Keratinocyte (primary cell): ENCODE data around the gene GAL3ST2. TPM values are rescaled to one million over a fixed set of nuclear protein-coding genes. Genes with fewer than 3 reads are reported as not detected.

Experiments used
- DNase-seq: peaks from one replicate; pipeline ENCODE4 v3.0.0-alpha.2; 2011; ENCODE audit warnings: low read depth, missing footprints, low spot score
- FAIRE-seq: peaks from 2 replicates; lab custom pipeline; 2011; peaks lifted over from hg19 to GRCh38; lab: Jason Lieb, UNC
- H2AFZ ChIP-seq: 2 replicates; pipeline ENCODE4 v1.6.0; 2012; ENCODE audit warnings: low read length, control low read depth, inconsistent platforms; ENCODE audit not compliant: control insufficient read depth
- H3K27ac ChIP-seq: 2 replicates; pipeline ENCODE4 v1.5.1; 2011; ENCODE audit warnings: low read length; ENCODE audit not compliant: control insufficient read depth, insufficient read depth
- H3K27me3 ChIP-seq: 3 replicates; pipeline ENCODE4 v1.6.0; 2011; ENCODE audit warnings: low read length; ENCODE audit not compliant: control insufficient read depth, insufficient read depth; ENCODE audit errors: extremely low read depth
- H3K36me3 ChIP-seq, 2 experiments: 2 replicates in 1 of 2; 3 replicates in 1 of 2; pipeline ENCODE4 v1.5.1; 2011; ENCODE audit warnings: low read length in 2 of 2, mild to moderate bottlenecking in 1 of 2; ENCODE audit not compliant: control insufficient read depth in 2 of 2, insufficient read depth in 2 of 2; ENCODE audit errors: extremely low read depth in 1 of 2
- H3K4me1 ChIP-seq: 3 replicates; pipeline ENCODE4 v1.5.1; 2011; ENCODE audit warnings: low read length; ENCODE audit not compliant: control insufficient read depth, insufficient read depth; ENCODE audit errors: extremely low read depth
- H3K4me2 ChIP-seq: 3 replicates; pipeline ENCODE4 v1.6.0; 2011; ENCODE audit warnings: low read depth, low read length; ENCODE audit not compliant: control insufficient read depth, insufficient read depth; ENCODE audit errors: extremely low read depth
- H3K4me3 ChIP-seq, 3 experiments: fragments of 200-600 bp in 1 of 3; sonication (generic) in 1 of 3; 2 replicates in 2 of 3; 3 replicates in 1 of 3; pipeline ENCODE4 v1.5.1; 2011 to 2016; ENCODE audit warnings: low read length in 3 of 3, mild to moderate bottlenecking in 3 of 3, control low read depth in 2 of 3, inconsistent platforms in 1 of 3, low read depth in 1 of 3, mixed read lengths in 1 of 3, mixed run types in 1 of 3, moderate library complexity in 1 of 3; ENCODE audit not compliant: control insufficient read depth in 2 of 3, insufficient read depth in 2 of 3; ENCODE audit errors: extremely low read depth in 1 of 3
- H3K79me2 ChIP-seq: 2 replicates; pipeline ENCODE4 v1.6.0; 2012; ENCODE audit warnings: low read length; ENCODE audit not compliant: control insufficient read depth, insufficient read depth
- H3K9ac ChIP-seq: 3 replicates; pipeline ENCODE4 v1.6.0; 2011; ENCODE audit warnings: low read length; ENCODE audit not compliant: control insufficient read depth, insufficient read depth; ENCODE audit errors: extremely low read depth
- H3K9me1 ChIP-seq: 3 replicates; pipeline ENCODE4 v1.6.0; 2011; ENCODE audit warnings: low read length; ENCODE audit not compliant: control insufficient read depth, insufficient read depth; ENCODE audit errors: extremely low read depth
- H3K9me3 ChIP-seq: 2 replicates; pipeline ENCODE4 v1.5.1; 2012; ENCODE audit warnings: low read depth, low read length; ENCODE audit not compliant: control insufficient read depth
- H4K20me1 ChIP-seq: 3 replicates; pipeline ENCODE4 v1.6.0; 2011; ENCODE audit warnings: low read length; ENCODE audit not compliant: control insufficient read depth, insufficient read depth; ENCODE audit errors: extremely low read depth
- EZH2 ChIP-seq: IDR thresholded peaks from one replicate; pipeline ENCODE4 v1.6.1; 2012; ENCODE audit warnings: inconsistent platforms, mild to moderate bottlenecking, low read length, moderate library complexity
- dilution Hi-C: fragments of 300-500 bp; cut with MboI; formaldehyde crosslinking; loops from one replicate; pipeline ENCODE4 v1.7.0; 2020; ENCODE audit warnings: low sequenced_read_pairs; ENCODE audit not compliant: extremely low pct_ligation_motif_present
- polyA plus RNA-seq, 5 experiments: library from polyadenylated mRNA; depleted of rRNA in 3 of 5; stranded (reverse) in 3 of 5; stranded (forward) in 1 of 5; unstranded in 1 of 5; fragments of >200 nt; gene quantifications; 1 replicate in 1 of 5; 2 replicates in 3 of 5; 3 replicates in 1 of 5; pipeline versions ENCODE4 v1.2.1 to v1.2.3, GENCODE V29; 2011 to 2012; ENCODE audit warnings: missing spikeins in 2 of 5, low read depth in 1 of 5, low replicate concordance in 1 of 5
- TF ChIP-seq, protein P1 (sequence below), 3 experiments: IDR thresholded peaks in 1 of 3; conservative IDR thresholded peaks in 1 of 3; optimal IDR thresholded peaks in 1 of 3; 2 replicates in 2 of 3; 3 replicates in 1 of 3; pipeline versions ENCODE3 to v1.5.1; 2011; ENCODE audit warnings: low read length in 3 of 3, mild to moderate bottlenecking in 3 of 3, moderate library complexity in 2 of 3, control low read depth in 1 of 3, inconsistent platforms in 1 of 3; ENCODE audit not compliant: insufficient read depth in 2 of 3; ENCODE audit errors: extremely low read depth in 1 of 3

Gene GAL3ST2
- polyA plus RNA-seq, 1 donor (not counting 4 experiments of a cell fraction or from before 2014, with no cell fraction given), result not detected

- H3K4me1 ChIP-seq, result no peaks in the 10 kb centered on the region
- FAIRE-seq (no peak), DNase-seq (no peak)
- H3K9me3 ChIP-seq, result no peaks in the 10 kb centered on the region
- peaks cover 3% of the 10 kb centered on the region for H4K20me1 ChIP-seq
- peaks cover 34% of the 10 kb centered on the region for H3K27me3 ChIP-seq
- no peaks in the 10 kb centered on the region for H3K36me3 ChIP-seq
- no peak for TF ChIP-seq EZH2
- H3K79me2 ChIP-seq, result no peaks in the 10 kb centered on the region
- no peak overlapping the region for H3K27ac ChIP-seq
- dilution Hi-C loops, result no loop called here
- no peak overlapping the region for H3K9ac ChIP-seq
- H3K4me2 ChIP-seq, result no peak overlapping the region
- no peak overlapping the region for H2AFZ ChIP-seq
- no peaks in the 10 kb centered on the region for H3K9me1 ChIP-seq
- H3K4me3 ChIP-seq, result no peak overlapping the region
These were observed 69.8 kb downstream of the GAL3ST2 start for GRCh38 chr2:241846406-241846805.

DNA sequence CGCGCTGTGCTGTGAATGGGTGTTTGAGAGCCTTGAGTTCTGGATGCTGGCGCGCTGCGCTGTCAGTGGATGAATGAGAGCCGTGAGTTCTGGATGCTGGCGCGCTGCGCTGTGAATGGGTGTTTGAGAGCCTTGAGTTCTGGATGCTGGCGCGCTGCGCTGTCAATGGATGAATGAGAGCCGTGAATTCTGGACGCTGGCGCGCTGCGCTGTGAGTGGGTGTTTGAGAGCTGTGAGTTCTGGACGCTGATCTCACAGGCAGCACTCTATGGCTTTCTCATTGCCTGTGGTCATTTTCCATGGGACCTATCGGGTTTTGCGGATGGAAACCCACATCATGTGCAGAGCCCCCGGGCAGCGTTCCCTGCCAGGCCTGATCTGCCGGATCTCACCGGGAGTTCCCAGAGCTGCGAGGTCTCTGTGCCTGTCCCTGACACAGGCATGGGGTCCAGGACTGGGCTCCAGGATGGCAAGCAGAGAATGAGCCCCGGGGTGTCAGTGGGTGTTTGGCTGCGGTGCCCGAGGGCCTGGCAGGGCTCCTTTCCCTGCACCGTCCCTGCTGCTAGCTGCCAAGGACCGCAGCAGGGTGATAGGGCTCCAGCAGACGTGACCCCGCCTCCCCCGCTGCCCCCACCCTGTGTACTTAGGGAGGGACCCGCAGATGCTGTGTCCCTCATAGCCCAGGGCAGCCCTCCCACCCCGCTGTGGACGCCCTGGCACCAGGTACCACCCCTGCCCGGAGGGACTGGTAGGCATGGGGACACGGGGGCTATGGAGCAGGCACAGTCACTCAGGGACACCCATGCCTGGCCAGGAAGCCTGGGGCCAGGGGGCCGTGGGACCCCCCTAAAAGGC is 72.4 kb downstream of the GAL3ST2 start:
- Histone ChIP-seq H3K4me3 (no peak overlapping the region), H3K9me3 (no peaks in the 10 kb centered on the region), H4K20me1 (peaks cover 3% of the 10 kb centered on the region), H3K4me1 (no peaks in the 10 kb centered on the region), H3K27me3 (peaks cover 26% of the 10 kb centered on the region), H3K36me3 (no peaks in the 10 kb centered on the region), H3K4me2 (no peak overlapping the region), H3K27ac (no peak overlapping the region), H3K79me2 (no peaks in the 10 kb centered on the region), H3K9ac (no peak overlapping the region), H2AFZ (no peak overlapping the region), H3K9me1 (no peaks in the 10 kb centered on the region)
- FAIRE-seq (no peak), DNase-seq (no peak)
- dilution Hi-C loops, result no loop called here
- TF ChIP-seq EZH2, result no peak
- TF ChIP-seq, protein P1, sequence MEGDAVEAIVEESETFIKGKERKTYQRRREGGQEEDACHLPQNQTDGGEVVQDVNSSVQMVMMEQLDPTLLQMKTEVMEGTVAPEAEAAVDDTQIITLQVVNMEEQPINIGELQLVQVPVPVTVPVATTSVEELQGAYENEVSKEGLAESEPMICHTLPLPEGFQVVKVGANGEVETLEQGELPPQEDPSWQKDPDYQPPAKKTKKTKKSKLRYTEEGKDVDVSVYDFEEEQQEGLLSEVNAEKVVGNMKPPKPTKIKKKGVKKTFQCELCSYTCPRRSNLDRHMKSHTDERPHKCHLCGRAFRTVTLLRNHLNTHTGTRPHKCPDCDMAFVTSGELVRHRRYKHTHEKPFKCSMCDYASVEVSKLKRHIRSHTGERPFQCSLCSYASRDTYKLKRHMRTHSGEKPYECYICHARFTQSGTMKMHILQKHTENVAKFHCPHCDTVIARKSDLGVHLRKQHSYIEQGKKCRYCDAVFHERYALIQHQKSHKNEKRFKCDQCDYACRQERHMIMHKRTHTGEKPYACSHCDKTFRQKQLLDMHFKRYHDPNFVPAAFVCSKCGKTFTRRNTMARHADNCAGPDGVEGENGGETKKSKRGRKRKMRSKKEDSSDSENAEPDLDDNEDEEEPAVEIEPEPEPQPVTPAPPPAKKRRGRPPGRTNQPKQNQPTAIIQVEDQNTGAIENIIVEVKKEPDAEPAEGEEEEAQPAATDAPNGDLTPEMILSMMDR (optimal IDR thresholded peaks at IDR 0.05 in 1 of 3, IDR thresholded peaks at IDR 0.05 in 1 of 3, conservative IDR thresholded peaks at IDR 0.05 in 1 of 3; ENCODE audit: extremely low read depth in 1 of 3, insufficient read depth in 2 of 3, low read length in 3 of 3), result no peak
